Suprapubic skin (tissue), 4 donors: ENCODE data around the gene PLPP7.
"Not testable (repeated sequence)": the region's sequence is repeated elsewhere in the genome, so short reads cannot be mapped to it uniquely, and the experiment has no call there.

ENCODE experiments used
- EP300 ChIP-seq: sonication (generic); formaldehyde crosslinking; IDR thresholded peaks from one replicate; pipeline ENCODE4 v1.6.1; 2017; ENCODE audit warnings: antibody characterized with exemption
- POLR2A ChIP-seq, 2 donors: fragments of 450-650 bp; IDR thresholded peaks; one replicate each; pipeline ENCODE4 v1.6.1; 2017; ENCODE audit warnings: antibody characterized with exemption in 2 of 2, mild to moderate bottlenecking in 2 of 2, moderate library complexity in 2 of 2
- POLR2AphosphoS5 ChIP-seq, 3 donors: sonication (generic); formaldehyde crosslinking; IDR thresholded peaks; one replicate each; pipeline ENCODE4 v1.6.1; 2017; ENCODE audit warnings: antibody characterized with exemption in 3 of 3
- TF ChIP-seq, protein P1 (sequence below), 2 donors: fragments of 200-600 bp in 1 of 2; fragments of 450-650 bp in 1 of 2; sonication (generic) in 1 of 2; IDR thresholded peaks; one replicate each; pipeline ENCODE4 v1.5.1; 2016 to 2019; ENCODE audit warnings: antibody characterized with exemption in 2 of 2, mild to moderate bottlenecking in 1 of 2, moderate library complexity in 1 of 2

DNA sequence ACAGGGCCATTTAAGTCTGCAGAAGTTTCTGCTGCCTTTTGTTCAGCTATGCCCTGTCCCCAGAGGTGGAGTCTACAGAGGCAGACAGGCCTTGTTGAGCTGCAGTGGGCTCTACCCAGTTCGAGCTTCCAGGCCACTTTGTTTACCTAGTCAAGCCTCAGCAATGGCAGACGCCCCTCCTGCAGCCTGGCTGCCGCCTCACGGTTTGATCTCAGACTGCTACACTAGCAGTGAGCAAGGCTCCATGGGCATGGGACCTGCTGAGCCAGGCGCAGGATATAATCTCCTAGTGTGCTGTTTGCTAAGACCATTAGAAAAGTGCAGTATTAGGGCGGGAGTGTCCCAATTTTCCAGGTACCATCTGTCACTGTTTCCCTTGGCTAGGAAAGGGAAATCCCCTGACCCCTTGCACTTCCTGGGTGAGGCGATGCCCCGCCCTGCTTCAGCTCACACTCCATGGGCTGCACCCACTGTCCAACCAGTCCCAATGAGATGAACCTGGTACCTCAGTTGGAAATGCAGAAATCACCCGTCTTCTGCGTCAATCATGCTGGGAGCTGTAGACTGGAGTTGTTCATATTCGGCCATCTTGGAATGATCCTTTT lies 55.5 kb downstream of the PLPP7 start:
- TF ChIP-seq POLR2AphosphoS5 (IDR thresholded peaks at IDR 0.05); POLR2A (IDR thresholded peaks at IDR 0.05); EP300: not testable (repeated sequence)
- TF ChIP-seq, protein P1, sequence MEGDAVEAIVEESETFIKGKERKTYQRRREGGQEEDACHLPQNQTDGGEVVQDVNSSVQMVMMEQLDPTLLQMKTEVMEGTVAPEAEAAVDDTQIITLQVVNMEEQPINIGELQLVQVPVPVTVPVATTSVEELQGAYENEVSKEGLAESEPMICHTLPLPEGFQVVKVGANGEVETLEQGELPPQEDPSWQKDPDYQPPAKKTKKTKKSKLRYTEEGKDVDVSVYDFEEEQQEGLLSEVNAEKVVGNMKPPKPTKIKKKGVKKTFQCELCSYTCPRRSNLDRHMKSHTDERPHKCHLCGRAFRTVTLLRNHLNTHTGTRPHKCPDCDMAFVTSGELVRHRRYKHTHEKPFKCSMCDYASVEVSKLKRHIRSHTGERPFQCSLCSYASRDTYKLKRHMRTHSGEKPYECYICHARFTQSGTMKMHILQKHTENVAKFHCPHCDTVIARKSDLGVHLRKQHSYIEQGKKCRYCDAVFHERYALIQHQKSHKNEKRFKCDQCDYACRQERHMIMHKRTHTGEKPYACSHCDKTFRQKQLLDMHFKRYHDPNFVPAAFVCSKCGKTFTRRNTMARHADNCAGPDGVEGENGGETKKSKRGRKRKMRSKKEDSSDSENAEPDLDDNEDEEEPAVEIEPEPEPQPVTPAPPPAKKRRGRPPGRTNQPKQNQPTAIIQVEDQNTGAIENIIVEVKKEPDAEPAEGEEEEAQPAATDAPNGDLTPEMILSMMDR (IDR thresholded peaks at IDR 0.05): not testable (repeated sequence)
